ENCODE results near the gene TRAF3. TPM values are rescaled to one million over a fixed set of nuclear protein-coding genes. Genes with fewer than 3 reads are reported as not detected.

Gene TRAF3
- polyA plus RNA-seq, 1 of the 3 experiments (the other 2 are of a cell fraction), result 17.9 TPM

- TF ChIP-seq EZH2phosphoT487 (IDR thresholded peaks at IDR 0.05; ENCODE audit: borderline replicate concordance, low read depth) (no peak), MEF2A (IDR thresholded peaks at IDR 0.05; ENCODE audit: borderline replicate concordance, low read depth) (no peak), PBX3 (IDR thresholded peaks at IDR 0.05) (no peak), MAX (IDR thresholded peaks at IDR 0.05; ENCODE audit: low read depth) (no peak), TCF12 (IDR thresholded peaks at IDR 0.05) (no peak), TAF1 (IDR thresholded peaks at IDR 0.05; ENCODE audit: borderline replicate concordance, low read depth, low read length) (no peak), FOXJ3 (CRISPR knock-in tag; IDR thresholded peaks at IDR 0.05) (no peak), RXRA (IDR thresholded peaks at IDR 0.05; ENCODE audit: borderline replicate concordance, low read depth) (no peak)
- ChIA-PET CTCF (no interaction called here), POLR2A (no interaction called here)
- Histone ChIP-seq H3K36me3 (replicated peaks in 1 of 2; ENCODE audit: control insufficient read depth in 1 of 2, insufficient read depth in 2 of 2, low read length in 1 of 2) (no peaks in the 10 kb centered on the region), H3K9me3 (no peaks in the 10 kb centered on the region), H4K20me1 (ENCODE audit: insufficient read depth) (no peaks in the 10 kb centered on the region), H3F3A (replicated peaks; ENCODE audit: insufficient read depth) (peaks cover 2% of the 10 kb centered on the region), H3K4me3 (ENCODE audit: low read depth in 2 of 2, low read length in 1 of 2) (no peak overlapping the region), H3K9me2 (no peaks in the 10 kb centered on the region), H3K27me3 (ENCODE audit: insufficient read depth) (no peaks in the 10 kb centered on the region), H3K4me1 (ENCODE audit: control insufficient read depth in 1 of 2, insufficient read depth in 2 of 2, low read depth in 1 of 2, low read length in 1 of 2) (no peaks in the 10 kb centered on the region), H3K9ac (no peak overlapping the region), H3K4me2 (no peak overlapping the region), H3K79me2 (ENCODE audit: insufficient read depth) (no peaks in the 10 kb centered on the region), H2AFZ (ENCODE audit: low read depth) (no peak overlapping the region), H3K27ac (ENCODE audit: low read depth in 2 of 2, low read length in 1 of 2) (no peak overlapping the region)
- peak; percentile 57 for DNase-seq
- 92% methylated on average over 16 of the region's 28 CpGs for WGBS (ENCODE audit: low lambda C conversion rate)
Measured at GRCh38 chr14:102913341-102914211, 136.3 kb downstream of the TRAF3 start.

GRCh38 chr14:102914474-102915291 lies 137.4 kb downstream of the TRAF3 start:
- no peak overlapping the region for H3K4me2 ChIP-seq
- no peaks in the 10 kb centered on the region for H4K20me1 ChIP-seq (ENCODE audit: insufficient read depth)
- no peaks in the 10 kb centered on the region for H3K79me2 ChIP-seq (ENCODE audit: insufficient read depth)
- no peaks in the 10 kb centered on the region for H3K9me2 ChIP-seq
- H2AFZ ChIP-seq (ENCODE audit: low read depth), result no peak overlapping the region
- H3K27me3 ChIP-seq (ENCODE audit: insufficient read depth), result no peaks in the 10 kb centered on the region
- H3K9me3 ChIP-seq, result no peaks in the 10 kb centered on the region
- H3K4me1 ChIP-seq (ENCODE audit: control insufficient read depth in 1 of 2, insufficient read depth in 2 of 2, low read depth in 1 of 2, low read length in 1 of 2), result no peaks in the 10 kb centered on the region
- WGBS (ENCODE audit: low lambda C conversion rate), result 95% methylated on average over 11 of the region's 26 CpGs
- DNase-seq, result no peak
- H3K4me3 ChIP-seq (ENCODE audit: low read depth in 2 of 2, low read length in 1 of 2), result no peak overlapping the region
- H3K36me3 ChIP-seq (replicated peaks in 1 of 2; ENCODE audit: control insufficient read depth in 1 of 2, insufficient read depth in 2 of 2, low read length in 1 of 2), result no peaks in the 10 kb centered on the region
- no peak overlapping the region for H3K9ac ChIP-seq
- peaks cover 2% of the 10 kb centered on the region for H3F3A ChIP-seq (replicated peaks; ENCODE audit: insufficient read depth)
- CTCF ChIA-PET, result interaction anchor here (1.7 kb wide), 1 partner anchor 220 kb away, joined by 10 read pairs; no protein-coding TSS in a partner anchor
- POLR2A ChIA-PET, result no interaction called here
- no peak overlapping the region for H3K27ac ChIP-seq (ENCODE audit: low read depth in 2 of 2, low read length in 1 of 2)
- TF ChIP-seq MAX (IDR thresholded peaks at IDR 0.05; ENCODE audit: low read depth), result no peak
- TF ChIP-seq FOSL2 (IDR thresholded peaks at IDR 0.05; ENCODE audit: borderline replicate concordance, low read depth), result no peak
- TF ChIP-seq YY1 (IDR thresholded peaks at IDR 0.05; ENCODE audit: low read depth), result no peak
- TF ChIP-seq TAF1 (IDR thresholded peaks at IDR 0.05; ENCODE audit: borderline replicate concordance, low read depth, low read length), result no peak
- no peak for TF ChIP-seq REST (IDR thresholded peaks at IDR 0.05; ENCODE audit: low read depth, low read length)
- no peak for TF ChIP-seq JUND (IDR thresholded peaks at IDR 0.05)
- TF ChIP-seq RXRA (IDR thresholded peaks at IDR 0.05; ENCODE audit: borderline replicate concordance, low read depth), result no peak
- TF ChIP-seq NRF1 (IDR thresholded peaks at IDR 0.05; ENCODE audit: low read depth, low read length), result no peak
- TF ChIP-seq NFIC (IDR thresholded peaks at IDR 0.05; ENCODE audit: borderline replicate concordance), result no peak
- TF ChIP-seq MEF2A (IDR thresholded peaks at IDR 0.05; ENCODE audit: borderline replicate concordance, low read depth), result no peak
- no peak for TF ChIP-seq TCF12 (IDR thresholded peaks at IDR 0.05)
- no peak for TF ChIP-seq USF2 (IDR thresholded peaks at IDR 0.05; ENCODE audit: borderline replicate concordance, low read depth, low read length)
- TF ChIP-seq SMC3 (IDR thresholded peaks at IDR 0.05; ENCODE audit: low read depth, low read length), result no peak
- no peak for TF ChIP-seq GABPA (IDR thresholded peaks at IDR 0.05; ENCODE audit: low read depth)
- TF ChIP-seq EP300 (IDR thresholded peaks at IDR 0.05; ENCODE audit: borderline replicate concordance in 1 of 2, low read depth in 1 of 2, low read length in 1 of 2), result no peak

All from SK-N-SH (cell line).